Mucosa of stomach (tissue), 1 donor: ENCODE data around the gene EPB41L1.

Source experiments
- H3K27me3 ChIP-seq: one replicate; pipeline ENCODE4 v1.7.0; 2013; ENCODE audit warnings: mild to moderate bottlenecking, low read length; ENCODE audit not compliant: control insufficient read depth, insufficient read depth
- H3K36me3 ChIP-seq: one replicate; pipeline ENCODE4 v1.7.0; 2013; ENCODE audit warnings: low read length; ENCODE audit not compliant: control insufficient read depth, insufficient read depth
- H3K4me1 ChIP-seq: one replicate; pipeline ENCODE4 v1.7.0; 2013; ENCODE audit warnings: mild to moderate bottlenecking, low read length; ENCODE audit not compliant: control insufficient read depth, insufficient read depth
- H3K4me3 ChIP-seq: one replicate; pipeline ENCODE4 v1.7.0; 2013; ENCODE audit warnings: low read length
- H3K9ac ChIP-seq: one replicate; pipeline ENCODE4 v1.7.0; 2013; ENCODE audit warnings: mild to moderate bottlenecking, low read length, moderate library complexity
- H3K9me3 ChIP-seq: one replicate; pipeline ENCODE4 v1.7.0; 2013; ENCODE audit warnings: mild to moderate bottlenecking, low read length, moderate library complexity; ENCODE audit not compliant: control insufficient read depth
- donor health status: Pancreatic carcinoma.

Gene EPB41L1

DNA sequence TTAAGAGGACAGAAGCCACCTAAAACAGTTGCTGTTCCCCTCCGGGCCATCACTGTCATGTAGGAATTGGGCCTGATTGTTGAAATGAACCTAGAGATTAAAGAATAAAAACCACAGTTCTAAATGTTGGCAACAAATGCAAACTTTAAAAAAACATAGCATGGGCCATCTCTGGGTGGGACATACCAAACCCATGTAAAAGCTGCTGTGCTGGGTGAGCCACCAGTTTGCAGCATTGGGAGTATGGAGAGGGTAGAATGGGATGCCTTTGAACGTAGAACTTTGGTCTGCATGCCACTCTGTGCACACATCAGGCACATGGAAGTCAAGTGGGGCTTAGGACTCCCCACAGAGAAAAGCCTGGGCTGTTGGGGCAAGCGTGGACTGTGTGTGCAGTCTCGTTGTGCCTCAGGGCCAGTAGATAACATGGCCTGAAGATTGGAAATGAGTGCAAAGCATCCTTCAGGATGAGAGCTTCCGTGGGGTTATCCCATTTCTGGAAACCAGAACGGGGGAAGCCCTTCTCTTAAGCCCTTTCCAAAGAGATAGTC is 28.1 kb downstream of the EPB41L1 start:
- Histone ChIP-seq H3K4me3 (no peak overlapping the region), H3K9me3 (no peaks in the 10 kb centered on the region), H3K4me1 (peaks cover 9% of the 10 kb centered on the region), H3K27me3 (no peaks in the 10 kb centered on the region), H3K36me3 (peaks cover 27% of the 10 kb centered on the region), H3K9ac (no peak overlapping the region)

DNA sequence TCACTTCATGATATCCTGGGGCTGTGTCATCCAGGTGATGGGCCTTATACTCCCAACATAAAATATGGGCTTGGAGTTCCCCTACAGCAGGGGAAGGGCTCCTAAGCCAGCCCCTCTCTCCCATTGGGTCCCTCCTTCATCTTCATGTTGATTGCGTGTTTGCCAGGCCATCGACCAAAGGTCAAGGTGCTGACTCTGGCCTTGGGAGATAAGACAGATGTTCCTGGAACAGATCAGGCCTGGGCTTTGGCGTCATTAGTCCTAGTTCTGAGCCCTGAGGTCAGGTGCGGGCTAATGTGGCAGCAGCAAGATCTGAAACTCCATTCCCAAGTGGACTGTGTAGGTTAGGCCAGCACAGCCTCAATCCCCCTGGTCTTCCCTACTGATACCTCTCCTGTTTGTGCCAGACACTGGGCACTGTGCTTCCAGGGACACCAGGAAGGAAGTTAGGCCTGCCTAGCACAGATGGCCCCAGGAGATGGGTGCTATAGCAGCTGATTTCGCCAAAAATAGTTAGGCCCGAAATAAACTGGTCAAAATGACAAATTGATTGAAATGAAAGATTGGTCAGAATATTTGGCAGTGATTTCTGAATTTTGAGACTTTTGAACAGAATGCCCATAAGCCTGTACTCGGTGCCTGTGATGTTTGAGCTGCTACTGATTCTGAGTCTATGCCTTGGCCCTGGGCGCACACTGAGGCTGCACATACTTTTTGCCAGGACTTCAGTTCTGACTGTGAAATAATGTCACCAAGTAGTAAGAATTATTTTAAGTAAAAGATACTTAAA is 28.8 kb downstream of the EPB41L1 start:
- no peaks in the 10 kb centered on the region for H3K9me3 ChIP-seq
- H3K27me3 ChIP-seq, result no peaks in the 10 kb centered on the region
- H3K4me3 ChIP-seq, result no peak overlapping the region
- peaks cover 27% of the 10 kb centered on the region for H3K36me3 ChIP-seq
- H3K4me1 ChIP-seq, result peaks cover 9% of the 10 kb centered on the region
- H3K9ac ChIP-seq, result no peak overlapping the region

DNA sequence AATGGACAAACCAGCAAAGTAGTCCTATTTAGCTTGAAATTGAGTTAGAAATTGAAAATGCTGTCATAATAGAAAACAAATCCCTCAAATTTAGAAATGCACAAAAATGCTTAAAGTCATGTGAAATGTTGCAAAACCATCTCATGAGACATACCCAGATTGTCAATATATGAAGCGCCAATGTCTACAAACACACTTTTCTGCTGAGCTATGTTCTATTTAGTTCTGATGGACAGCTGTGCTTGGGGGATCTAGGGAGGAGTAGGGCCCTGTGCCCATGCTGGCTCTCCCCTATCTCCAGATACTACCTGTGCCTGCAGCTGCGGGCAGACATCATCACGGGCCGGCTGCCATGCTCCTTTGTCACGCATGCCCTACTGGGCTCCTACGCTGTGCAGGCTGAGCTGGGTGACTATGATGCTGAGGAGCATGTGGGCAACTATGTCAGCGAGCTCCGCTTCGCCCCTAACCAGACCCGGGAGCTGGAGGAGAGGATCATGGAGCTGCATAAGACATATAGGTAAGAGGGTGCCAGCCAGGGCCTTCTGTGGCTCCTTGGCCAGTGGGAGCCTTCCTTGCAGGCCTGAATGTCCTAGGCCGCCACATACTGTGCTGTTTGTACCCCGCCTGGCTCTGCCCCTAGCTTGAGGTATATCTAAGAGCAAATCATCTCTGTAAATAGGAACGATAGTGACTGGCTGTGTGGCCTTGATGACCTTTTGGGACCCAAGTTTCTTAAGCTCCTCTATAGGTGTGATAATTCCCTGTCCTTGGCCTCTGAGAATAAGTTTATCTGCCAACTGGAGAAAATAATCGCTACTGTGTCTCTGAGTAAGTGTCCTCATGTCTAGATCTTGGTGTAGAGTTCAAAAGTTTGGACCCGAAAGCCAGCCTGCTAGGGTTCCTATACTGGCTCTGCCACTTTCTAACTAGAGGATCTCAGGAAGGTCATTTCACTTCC is 30.6 kb downstream of the EPB41L1 start:
- no peak overlapping the region for H3K9ac ChIP-seq
- H3K36me3 ChIP-seq, result peaks cover 18% of the 10 kb centered on the region
- H3K9me3 ChIP-seq, result no peaks in the 10 kb centered on the region
- no peak overlapping the region for H3K4me3 ChIP-seq
- peaks cover 9% of the 10 kb centered on the region for H3K4me1 ChIP-seq
- H3K27me3 ChIP-seq, result no peaks in the 10 kb centered on the region

DNA sequence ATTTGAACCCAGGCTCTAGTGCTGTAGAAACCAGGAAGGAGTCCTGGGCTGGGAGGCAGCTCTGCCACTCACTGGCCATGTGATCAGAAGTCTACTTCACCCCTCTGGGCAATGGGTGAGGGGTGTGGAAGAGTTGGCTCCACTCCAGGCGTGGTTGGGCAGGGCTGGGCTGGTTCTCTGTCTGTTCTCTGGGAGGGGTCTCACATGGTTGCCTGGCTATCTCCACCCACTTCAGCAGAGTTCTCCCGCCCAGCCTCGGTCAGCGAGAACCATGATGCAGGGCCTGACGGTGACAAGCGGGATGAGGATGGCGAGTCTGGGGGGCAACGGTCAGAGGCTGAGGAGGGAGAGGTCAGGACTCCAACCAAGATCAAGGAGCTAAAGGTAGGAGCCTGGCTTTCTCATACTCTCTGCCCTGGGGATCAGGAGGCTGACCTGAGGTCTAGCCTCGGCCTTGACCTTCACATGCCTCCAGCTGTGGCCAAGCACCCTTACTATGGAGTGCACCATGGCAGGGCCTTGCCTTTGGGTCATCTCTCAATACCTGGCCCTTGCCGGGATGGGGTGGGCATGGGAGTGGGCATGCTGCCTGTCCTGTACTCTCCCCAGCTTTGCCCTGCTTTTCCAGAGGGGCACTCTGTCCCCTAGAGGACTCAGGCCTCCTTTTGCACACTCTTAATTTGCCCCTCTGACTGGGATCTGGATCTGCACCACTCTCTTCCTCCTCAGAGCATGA is 39.6 kb downstream of the EPB41L1 start:
- peaks cover 13% of the 10 kb centered on the region for H3K36me3 ChIP-seq
- H3K4me3 ChIP-seq, result no peak overlapping the region
- no peaks in the 10 kb centered on the region for H3K27me3 ChIP-seq
- no peak overlapping the region for H3K9ac ChIP-seq
- H3K4me1 ChIP-seq, result no peaks in the 10 kb centered on the region
- H3K9me3 ChIP-seq, result no peaks in the 10 kb centered on the region

DNA sequence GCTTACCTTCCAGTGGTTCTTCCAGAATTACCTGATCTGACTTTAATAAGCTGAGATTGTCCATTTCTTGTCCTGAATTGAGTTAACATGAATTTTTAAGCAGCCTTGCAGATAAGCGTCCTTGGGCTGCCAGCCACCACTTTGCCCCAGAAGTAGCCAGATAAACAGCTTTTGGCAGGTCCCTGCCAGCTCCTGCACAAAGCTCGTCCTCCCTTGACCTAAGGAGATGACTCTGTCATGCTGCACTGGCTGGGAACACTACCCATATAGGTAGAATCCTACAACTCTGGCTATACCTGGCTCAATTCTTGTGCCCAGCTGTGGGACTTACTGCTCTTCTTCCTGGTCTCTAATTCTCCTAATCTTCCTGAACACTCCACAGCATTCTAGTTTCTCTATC is 42.1 kb downstream of the EPB41L1 start:
- Histone ChIP-seq H3K36me3 (peaks cover 21% of the 10 kb centered on the region), H3K4me3 (no peak overlapping the region), H3K9ac (no peak overlapping the region), H3K9me3 (no peaks in the 10 kb centered on the region), H3K27me3 (no peaks in the 10 kb centered on the region), H3K4me1 (no peaks in the 10 kb centered on the region)

DNA sequence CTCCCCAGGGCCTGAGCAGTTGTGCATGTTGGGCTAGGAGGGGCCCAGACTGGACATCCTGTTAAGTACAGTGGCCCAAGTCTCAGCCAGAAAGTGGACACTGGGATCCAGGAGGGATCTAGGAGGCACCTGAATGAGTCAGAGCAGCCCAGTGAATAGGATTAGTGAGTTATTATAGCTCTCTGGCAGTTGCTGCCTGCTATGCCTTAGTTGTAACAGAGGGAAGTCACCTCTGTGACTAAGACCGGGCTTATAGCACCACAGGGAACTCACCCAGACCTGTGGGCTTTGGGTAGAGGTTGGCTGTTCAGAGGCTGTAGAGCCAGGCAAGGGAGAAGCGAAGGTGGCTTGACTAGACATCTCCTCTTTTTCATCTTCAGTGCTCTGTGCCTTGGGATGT is 42.7 kb downstream of the EPB41L1 start:
- Histone ChIP-seq H3K9me3 (no peaks in the 10 kb centered on the region), H3K36me3 (peaks cover 21% of the 10 kb centered on the region), H3K27me3 (no peaks in the 10 kb centered on the region), H3K4me3 (no peak overlapping the region), H3K9ac (no peak overlapping the region), H3K4me1 (no peaks in the 10 kb centered on the region)

DNA sequence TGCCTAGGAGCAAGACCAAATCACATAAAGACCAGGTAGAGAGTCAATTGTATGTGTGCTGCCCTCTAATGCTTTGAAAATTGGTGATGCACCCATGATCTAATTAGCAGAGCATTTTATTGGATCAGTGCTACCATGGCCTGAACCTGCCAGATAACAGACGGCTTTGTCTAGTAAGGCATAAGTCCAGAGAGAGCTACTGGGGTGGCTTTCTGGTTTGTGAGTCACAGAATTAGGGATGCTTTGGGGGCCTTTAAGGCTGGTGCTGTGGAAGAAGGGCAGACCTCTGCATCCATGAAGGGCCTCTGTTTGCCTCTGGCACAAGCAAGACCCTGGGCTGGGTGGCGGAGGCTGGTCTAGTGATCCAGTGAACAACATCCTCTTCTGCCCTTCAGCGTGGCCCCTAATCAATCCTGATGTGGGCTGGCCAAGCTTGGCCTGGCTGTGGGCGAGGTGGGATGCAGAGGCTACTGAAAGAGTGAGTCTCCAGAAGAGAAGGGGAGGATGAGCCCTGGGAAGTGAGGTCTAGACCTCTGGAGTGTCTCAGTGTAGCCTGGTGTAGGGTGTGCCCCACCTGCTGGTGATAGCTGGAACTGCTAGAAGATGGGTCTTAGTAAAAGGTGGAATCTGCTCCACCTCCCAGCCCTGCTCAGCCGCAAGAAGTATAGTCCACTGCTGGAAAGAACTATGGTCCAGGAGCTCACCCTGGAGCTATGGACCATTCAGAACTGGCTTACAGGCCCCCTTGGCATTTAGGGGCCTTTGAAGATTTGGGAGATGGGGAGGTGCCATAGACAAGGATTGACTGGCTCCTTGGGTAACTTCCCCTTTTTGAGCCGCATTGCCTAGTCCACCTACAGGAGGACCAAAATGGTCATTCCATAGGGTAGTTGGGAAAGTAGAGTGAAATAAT is 45.1 kb downstream of the EPB41L1 start:
- H3K9me3 ChIP-seq, result no peaks in the 10 kb centered on the region
- H3K4me3 ChIP-seq, result no peak overlapping the region
- H3K4me1 ChIP-seq, result no peaks in the 10 kb centered on the region
- no peaks in the 10 kb centered on the region for H3K27me3 ChIP-seq
- H3K36me3 ChIP-seq, result peaks cover 17% of the 10 kb centered on the region
- no peak overlapping the region for H3K9ac ChIP-seq

DNA sequence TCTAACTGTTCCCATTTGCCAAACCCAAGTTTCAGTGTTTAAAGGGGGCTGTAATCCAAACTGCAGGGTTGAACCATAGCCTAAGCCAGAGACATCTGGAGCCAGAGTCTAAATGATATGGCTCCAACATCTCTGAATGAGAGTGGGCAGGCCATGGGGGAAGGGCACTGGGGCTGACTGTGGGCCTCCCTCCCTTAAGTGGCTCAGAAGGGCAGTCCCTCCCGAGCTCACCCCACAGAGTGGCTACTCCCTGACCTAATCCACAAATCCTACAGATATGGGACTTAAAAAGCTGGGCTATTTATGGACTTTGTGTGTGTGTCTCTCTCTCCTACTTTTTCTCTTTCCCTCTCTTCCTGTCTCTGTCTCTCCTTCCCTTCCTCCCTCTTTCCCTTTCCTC is 45.9 kb downstream of the EPB41L1 start:
- no peaks in the 10 kb centered on the region for H3K27me3 ChIP-seq
- no peaks in the 10 kb centered on the region for H3K9me3 ChIP-seq
- no peaks in the 10 kb centered on the region for H3K4me1 ChIP-seq
- H3K4me3 ChIP-seq, result no peak overlapping the region
- H3K36me3 ChIP-seq, result peaks cover 17% of the 10 kb centered on the region
- no peak overlapping the region for H3K9ac ChIP-seq

DNA sequence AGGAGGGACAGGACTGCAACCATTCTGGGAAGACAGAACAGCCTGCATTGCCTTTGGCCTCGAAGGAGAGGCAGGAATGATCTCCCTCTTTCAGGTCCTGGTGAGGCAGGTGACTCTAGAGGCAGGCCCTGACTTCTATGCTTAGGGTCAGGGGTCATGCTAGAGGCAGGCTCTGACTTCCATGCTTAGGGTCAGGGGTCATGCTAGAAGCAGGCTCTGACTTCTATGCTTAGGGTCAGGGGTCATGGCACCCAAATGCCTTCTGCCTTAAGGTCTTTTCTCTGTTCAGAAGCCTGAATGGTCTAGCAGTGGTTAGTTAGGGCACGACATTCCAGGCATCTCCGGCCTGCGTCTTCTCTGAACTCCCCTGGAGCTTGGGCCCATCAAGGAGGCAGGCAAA is 46.7 kb downstream of the EPB41L1 start:
- Histone ChIP-seq H3K4me3 (no peak overlapping the region), H3K27me3 (no peaks in the 10 kb centered on the region), H3K9me3 (no peaks in the 10 kb centered on the region), H3K9ac (no peak overlapping the region), H3K4me1 (no peaks in the 10 kb centered on the region), H3K36me3 (peaks cover 17% of the 10 kb centered on the region)

DNA sequence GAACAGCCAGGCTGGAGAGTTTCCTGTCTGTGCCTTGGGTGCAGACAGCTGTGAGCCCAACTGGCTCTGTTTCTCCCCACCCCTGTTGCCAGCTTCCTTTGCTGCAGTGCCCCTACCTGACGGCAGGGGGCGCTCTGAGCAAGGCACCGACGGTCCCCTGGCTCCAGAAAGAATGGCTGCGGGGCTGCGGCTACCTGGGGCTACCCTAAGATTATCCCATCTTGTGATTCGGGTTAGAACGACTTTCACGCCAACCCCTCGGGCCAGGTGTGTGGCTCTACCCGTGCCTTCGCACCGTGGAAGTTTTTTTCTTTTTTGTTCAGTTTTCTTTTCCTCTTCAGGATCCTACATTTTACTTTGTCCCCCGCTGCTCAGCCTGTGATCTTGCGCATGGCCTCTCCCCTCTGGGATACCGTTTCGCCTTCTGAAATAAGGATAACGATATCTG is 48.4 kb downstream of the EPB41L1 start:
- no peaks in the 10 kb centered on the region for H3K9me3 ChIP-seq
- no peak overlapping the region for H3K4me3 ChIP-seq
- H3K36me3 ChIP-seq, result peaks cover 9% of the 10 kb centered on the region

DNA sequence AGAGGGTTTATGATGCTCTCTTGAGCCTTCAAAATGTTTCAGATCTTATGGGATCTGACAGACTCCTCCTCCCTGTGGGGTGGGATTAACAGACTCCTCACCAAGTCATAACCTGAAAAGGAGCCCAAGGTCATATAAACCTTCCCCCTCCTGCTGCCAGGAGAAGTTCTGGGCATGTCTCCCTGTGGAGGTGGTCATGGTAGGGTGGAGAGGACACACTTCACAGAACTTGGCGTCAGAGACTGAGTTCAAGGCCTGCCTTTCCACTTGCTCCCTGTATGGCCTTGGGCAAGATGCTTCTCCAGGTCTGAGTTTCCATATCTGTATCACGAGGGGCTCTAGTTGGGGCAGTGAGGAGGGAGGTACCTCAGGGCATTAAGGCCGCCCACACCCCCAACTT is 49.3 kb downstream of the EPB41L1 start:
- Histone ChIP-seq H3K4me1 (no peaks in the 10 kb centered on the region), H3K4me3 (no peak overlapping the region), H3K27me3 (no peaks in the 10 kb centered on the region), H3K9ac (no peak overlapping the region), H3K9me3 (no peaks in the 10 kb centered on the region), H3K36me3 (peaks cover 9% of the 10 kb centered on the region)

More for the DNA sequence above, 48.4 kb downstream of the EPB41L1 start:
- H3K4me1 ChIP-seq, result no peaks in the 10 kb centered on the region
- H3K27me3 ChIP-seq, result no peaks in the 10 kb centered on the region
- H3K9ac ChIP-seq, result no peak overlapping the region
